Activated CD4-positive, alpha-beta T cell treated with anti-CD3 and anti-CD28 coated beads for 36 hours (primary cell): ENCODE measurements around the gene GNAL. TPM values are rescaled to one million over a fixed set of nuclear protein-coding genes. Genes with fewer than 3 reads are reported as not detected.

Experiments
- ATAC-seq: fragments of 200-7000 bp; cut with Tn5 transposase; one replicate; pipeline ENCODE4 v1.10.0; 2021; ENCODE audit warnings: mild to moderate bottlenecking, moderate library complexity
- CTCF ChIA-PET: fragments of 350-600 bp; sonication (Branson Sonifier 250); formaldehyde crosslinking; loops from one replicate; lab custom pipeline; 2021; ENCODE audit warnings: antibody characterized with exemption; lab: Charles Lee
- POLR2A ChIA-PET: fragments of 350-600 bp; sonication (Branson Sonifier 250); formaldehyde crosslinking; loops from one replicate; lab custom pipeline; 2021; ENCODE audit warnings: antibody characterized with exemption, inconsistent platforms; lab: Charles Lee
- DNase-seq: peaks from one replicate; pipeline ENCODE4 v3.0.0-alpha.2; 2020
- H3K27ac Mint-ChIP-seq: one replicate; pipeline ENCODE4 v1.8.0; 2021; ENCODE audit warnings: mixed read lengths
- H3K27me3 Mint-ChIP-seq: one replicate; pipeline ENCODE4 v1.8.0; 2021; ENCODE audit warnings: mixed read lengths
- H3K36me3 Mint-ChIP-seq: one replicate; pipeline ENCODE4 v1.8.0; 2021; ENCODE audit warnings: low read depth, mixed read lengths
- H3K4me1 Mint-ChIP-seq: one replicate; pipeline ENCODE4 v1.8.0; 2021; ENCODE audit warnings: mixed read lengths
- H3K4me3 Mint-ChIP-seq: one replicate; pipeline ENCODE4 v1.8.0; 2021; ENCODE audit warnings: mild to moderate bottlenecking, moderate library complexity, mixed read lengths
- H3K9me3 Mint-ChIP-seq: one replicate; pipeline ENCODE4 v1.8.0; 2021; ENCODE audit warnings: low read depth, mixed read lengths
- intact Hi-C, 2 experiments: fragments of 100-400 bp; cut with DNase I in 1 of 2; cut with micrococcal nuclease in 1 of 2; formaldehyde crosslinking; loops; one replicate each; pipeline versions ENCODE4 v1.14.2 to v1.15.1; 2022 to 2024; cut with DNase I, micrococcal nuclease
- total RNA-seq, 2 experiments: library from RNA; stranded (reverse); gene quantifications; one replicate each; pipeline ENCODE4 v1.2.3, GENCODE V29; 2021

GNAL gene
- total RNA-seq, 2 experiments from 2014 or later: 0.07 to 0.21 TPM

DNA sequence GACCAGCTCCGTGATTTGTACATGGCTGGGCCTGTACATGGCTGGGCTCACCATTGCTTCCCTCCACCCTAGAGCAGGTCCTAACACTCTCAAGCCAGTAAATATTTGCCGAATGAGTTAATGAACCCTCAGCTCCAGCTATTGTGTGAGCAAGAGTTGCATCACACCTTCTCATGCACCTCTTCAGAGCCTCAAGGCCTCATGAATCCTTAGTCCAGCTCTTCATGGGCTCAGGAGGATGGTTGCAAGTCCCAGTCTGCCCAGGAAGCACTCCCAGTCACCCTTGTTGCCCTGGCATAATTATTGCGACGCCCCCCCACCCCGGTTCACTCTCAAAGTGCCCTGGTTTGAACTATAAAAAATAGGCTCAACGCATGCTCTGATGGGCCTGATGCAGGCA lies 30.1 kb upstream of the GNAL start:
- Mint-ChIP-seq H3K4me3 (no peak overlapping the region), H3K9me3 (no peaks in the 10 kb centered on the region), H3K36me3 (no peaks in the 10 kb centered on the region), H3K4me1 (peaks cover 3% of the 10 kb centered on the region), H3K27ac (no peak overlapping the region), H3K27me3 (peaks cover 24% of the 10 kb centered on the region)
- ChIA-PET CTCF (no interaction called here), POLR2A (interaction anchor here (0.7 kb wide), 1 partner anchor 189 kb away, joined by 3 read pairs; no protein-coding TSS in a partner anchor)
- DNase-seq (no peak), ATAC-seq (no peak)
- intact Hi-C loops: loop anchor here (5.0 to 10.0 kb wide), 4 partner anchors 68 to 578 kb away; no protein-coding TSS in a partner anchor

DNA sequence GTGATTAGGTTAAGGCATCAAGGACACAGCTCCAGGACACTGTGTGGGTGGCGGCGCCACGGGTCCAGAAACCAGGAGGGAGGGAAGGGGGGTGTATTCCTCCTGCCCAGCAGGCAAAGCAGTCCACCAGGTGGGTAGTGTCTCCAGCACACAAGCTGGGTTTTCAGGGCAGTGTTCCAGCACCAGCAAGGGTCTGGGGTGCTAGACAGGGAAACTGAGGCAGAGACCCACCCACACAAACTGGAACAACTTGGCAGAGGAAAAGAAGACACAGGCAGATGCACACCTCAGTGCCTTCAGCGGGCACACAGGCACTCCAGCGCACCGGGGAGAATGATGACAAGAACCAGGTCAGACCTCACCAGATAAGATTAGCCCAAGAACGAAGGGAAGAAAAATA lies 28.4 kb upstream of the GNAL start:
- no peak overlapping the region for H3K27ac Mint-ChIP-seq
- intact Hi-C loops: no loop called here
- H3K9me3 Mint-ChIP-seq: no peaks in the 10 kb centered on the region
- H3K4me1 Mint-ChIP-seq: no peaks in the 10 kb centered on the region
- H3K4me3 Mint-ChIP-seq: no peak overlapping the region
- ATAC-seq (no peak), DNase-seq (no peak)
- H3K27me3 Mint-ChIP-seq: peaks cover 14% of the 10 kb centered on the region
- ChIA-PET CTCF (interaction anchor here (0.6 kb wide), 1 partner anchor 13 kb away, joined by 3 read pairs; no protein-coding TSS in a partner anchor), POLR2A (no interaction called here)
- no peaks in the 10 kb centered on the region for H3K36me3 Mint-ChIP-seq

DNA sequence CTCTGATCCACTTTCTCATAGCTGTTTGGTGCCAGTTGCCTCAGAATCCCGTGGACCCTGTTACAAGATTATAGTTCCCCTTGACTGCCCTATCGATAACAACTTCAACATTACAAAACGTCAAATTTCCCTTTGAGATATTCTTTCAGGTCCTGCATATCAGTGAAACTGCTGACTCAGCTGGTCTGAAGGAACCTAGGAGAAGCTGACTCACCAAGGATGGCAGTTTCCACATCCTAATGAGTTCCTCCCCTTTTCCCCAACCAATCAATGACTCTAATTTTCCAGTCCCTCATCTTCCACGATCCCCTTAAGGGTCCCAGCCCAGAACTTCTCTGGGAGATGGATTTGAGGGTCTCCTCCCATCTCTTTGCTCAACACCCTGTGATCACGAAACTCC lies 27.6 kb upstream of the GNAL start:
- intact Hi-C loops: no loop called here
- ChIA-PET CTCF (interaction anchor here (0.6 kb wide), 1 partner anchor 12 kb away, joined by 3 read pairs; no protein-coding TSS in a partner anchor), POLR2A (no interaction called here)
- Mint-ChIP-seq H3K9me3 (no peaks in the 10 kb centered on the region), H3K27me3 (peaks cover 14% of the 10 kb centered on the region), H3K4me3 (no peak overlapping the region), H3K36me3 (no peaks in the 10 kb centered on the region), H3K4me1 (no peaks in the 10 kb centered on the region), H3K27ac (no peak overlapping the region)
- DNase-seq: no peak
- no peak for ATAC-seq

DNA sequence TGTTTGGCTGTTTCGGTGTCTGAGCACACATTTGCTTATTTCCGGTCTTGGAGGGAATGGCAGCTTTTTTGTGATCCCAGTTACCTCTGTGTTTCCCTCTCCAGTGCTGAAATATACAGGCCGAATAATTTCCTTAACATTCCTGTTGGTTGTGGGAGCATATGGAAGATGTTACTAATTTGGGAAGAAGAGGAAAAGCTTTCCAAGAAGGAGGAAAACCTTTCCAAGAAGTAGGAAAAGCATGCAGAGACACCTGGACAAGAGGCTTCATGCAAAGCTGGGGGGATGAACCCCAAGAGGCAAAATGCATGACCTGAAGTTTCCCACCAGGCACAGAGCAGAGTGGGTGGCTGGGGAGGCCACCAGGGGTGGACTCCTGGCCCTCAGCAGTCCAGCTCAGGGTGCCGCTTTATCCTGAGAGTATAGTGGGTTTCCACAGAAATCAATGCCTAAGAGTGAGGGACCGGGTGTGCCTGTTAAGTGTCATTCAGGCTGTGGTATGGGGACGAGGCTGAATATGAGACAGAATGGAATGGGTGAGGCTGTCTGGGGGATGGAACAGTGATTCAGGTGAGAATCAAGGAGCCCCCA lies 25.5 kb upstream of the GNAL start:
- ChIA-PET POLR2A (no interaction called here), CTCF (interaction anchor here (0.9 to 1.2 kb wide), 2 partner anchors 8 to 70 kb away, joined by 3 read pairs; no protein-coding TSS in a partner anchor)
- Mint-ChIP-seq H3K27me3 (peaks cover 5% of the 10 kb centered on the region), H3K4me1 (no peaks in the 10 kb centered on the region), H3K4me3 (no peak overlapping the region), H3K36me3 (no peaks in the 10 kb centered on the region), H3K9me3 (no peaks in the 10 kb centered on the region), H3K27ac (no peak overlapping the region)
- intact Hi-C loops: no loop called here
- ATAC-seq (no peak), DNase-seq (no peak)

DNA sequence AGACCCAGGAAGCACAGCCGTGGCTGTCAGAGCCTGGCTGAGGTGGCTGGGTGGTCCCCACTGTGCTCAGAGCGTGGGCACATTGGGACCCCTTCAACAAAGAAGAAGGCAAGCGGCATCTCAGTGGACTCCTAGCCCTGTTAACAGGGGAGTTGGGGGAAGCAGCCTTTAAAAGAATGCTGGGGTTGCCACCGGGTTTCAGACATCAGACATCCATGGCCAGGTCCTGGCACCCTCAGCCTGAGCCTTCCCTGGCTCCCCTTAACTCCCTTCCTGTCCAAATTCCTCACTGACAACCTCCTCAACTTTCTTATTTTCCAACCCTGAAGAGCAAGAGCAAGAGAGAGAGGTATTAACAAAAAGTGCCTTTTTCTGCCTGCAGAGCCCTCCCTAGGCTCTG lies 24.8 kb upstream of the GNAL start:
- peaks cover 2% of the 10 kb centered on the region for H3K27me3 Mint-ChIP-seq
- H3K9me3 Mint-ChIP-seq: no peaks in the 10 kb centered on the region
- no peaks in the 10 kb centered on the region for H3K4me1 Mint-ChIP-seq
- ChIA-PET POLR2A (no interaction called here), CTCF (interaction anchor here (0.9 to 1.2 kb wide), 2 partner anchors 9 to 69 kb away, joined by 3 read pairs; no protein-coding TSS in a partner anchor)
- ATAC-seq: no peak
- H3K36me3 Mint-ChIP-seq: no peaks in the 10 kb centered on the region
- H3K4me3 Mint-ChIP-seq: no peak overlapping the region
- intact Hi-C loops: no loop called here
- no peak for DNase-seq
- H3K27ac Mint-ChIP-seq: no peak overlapping the region

DNA sequence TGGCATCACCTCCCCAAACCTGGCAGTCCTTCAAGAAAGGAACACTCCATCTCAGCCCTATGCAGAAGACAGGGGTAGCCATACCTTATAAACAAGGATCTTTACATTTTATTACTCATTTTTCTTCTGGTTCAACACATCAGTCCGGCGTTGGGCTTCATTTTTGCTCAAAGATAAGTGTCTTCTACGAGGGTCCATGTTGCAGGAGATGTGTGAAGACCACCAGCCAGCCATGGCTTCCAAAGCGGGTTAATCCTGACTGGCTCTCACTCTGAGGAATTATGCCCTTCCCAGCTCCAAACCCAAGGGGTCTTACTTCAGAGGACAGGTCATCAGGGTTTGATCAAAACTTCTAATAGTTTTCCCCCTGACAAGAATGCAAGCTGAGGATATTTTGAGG lies 23.9 kb upstream of the GNAL start:
- no peaks in the 10 kb centered on the region for H3K36me3 Mint-ChIP-seq
- ChIA-PET POLR2A (no interaction called here), CTCF (interaction anchor here (0.7 kb wide), 1 partner anchor 146 kb away, joined by 3 read pairs; no protein-coding TSS in a partner anchor)
- H3K27ac Mint-ChIP-seq: no peak overlapping the region
- intact Hi-C loops: no loop called here
- no peaks in the 10 kb centered on the region for H3K4me1 Mint-ChIP-seq
- ATAC-seq (no peak), DNase-seq (no peak)
- no peaks in the 10 kb centered on the region for H3K9me3 Mint-ChIP-seq
- H3K27me3 Mint-ChIP-seq: peaks cover 2% of the 10 kb centered on the region
- H3K4me3 Mint-ChIP-seq: no peak overlapping the region

DNA sequence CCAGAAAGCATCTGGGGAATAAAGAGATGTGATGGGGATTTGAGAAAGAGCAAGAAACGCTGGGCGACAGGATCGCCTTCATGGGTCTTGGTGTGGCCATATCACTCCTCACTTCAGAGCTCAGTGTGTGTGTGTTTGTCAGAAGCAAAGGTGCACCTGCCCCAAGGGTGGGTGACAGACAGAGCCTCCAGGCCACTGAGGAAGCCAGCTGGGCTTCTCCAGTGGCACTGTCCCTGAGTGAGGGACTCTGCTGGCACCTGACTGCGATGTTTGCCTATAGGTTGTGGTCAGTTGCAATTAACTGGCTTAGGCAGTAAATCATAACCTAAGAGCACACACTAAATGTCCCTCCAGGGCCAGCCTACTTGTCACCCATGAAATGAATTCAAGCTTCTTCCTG lies 23.5 kb upstream of the GNAL start:
- peaks cover 2% of the 10 kb centered on the region for H3K27me3 Mint-ChIP-seq
- DNase-seq (no peak), ATAC-seq (no peak)
- intact Hi-C loops: no loop called here
- H3K4me1 Mint-ChIP-seq: no peaks in the 10 kb centered on the region
- no peak overlapping the region for H3K4me3 Mint-ChIP-seq
- no peaks in the 10 kb centered on the region for H3K9me3 Mint-ChIP-seq
- CTCF ChIA-PET: interaction anchor here (0.7 to 2.5 kb wide), 2 partner anchors 9 to 145 kb away, joined by 3 to 9 read pairs; no protein-coding TSS in a partner anchor
- no peaks in the 10 kb centered on the region for H3K36me3 Mint-ChIP-seq
- POLR2A ChIA-PET: no interaction called here
- H3K27ac Mint-ChIP-seq: no peak overlapping the region

DNA sequence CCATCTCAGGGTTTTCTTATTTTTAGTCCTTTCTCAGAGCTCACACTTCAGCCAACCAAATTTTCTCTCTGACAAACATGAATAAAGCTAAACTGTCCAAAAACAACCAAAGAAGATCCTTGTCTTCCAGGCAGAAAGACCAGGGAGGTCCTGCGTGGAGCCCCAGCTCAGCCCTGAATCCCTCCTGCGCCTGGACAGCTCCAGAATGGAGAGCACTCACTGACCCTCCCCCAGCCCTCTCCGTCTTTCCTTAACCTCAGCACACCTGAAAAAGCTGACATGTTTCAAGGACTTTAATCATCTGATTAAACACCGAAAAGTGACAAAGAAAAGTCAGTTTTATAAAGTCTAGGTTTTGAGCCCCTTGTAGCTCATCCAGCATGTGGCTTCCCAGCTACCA lies 22.9 kb upstream of the GNAL start:
- Mint-ChIP-seq H3K36me3 (no peaks in the 10 kb centered on the region), H3K27ac (no peak overlapping the region), H3K4me3 (no peak overlapping the region), H3K4me1 (no peaks in the 10 kb centered on the region), H3K27me3 (peaks cover 2% of the 10 kb centered on the region), H3K9me3 (no peaks in the 10 kb centered on the region)
- intact Hi-C loops: no loop called here
- DNase-seq (no peak), ATAC-seq (no peak)
- POLR2A ChIA-PET: no interaction called here
- CTCF ChIA-PET: interaction anchor here (2.5 kb wide), 1 partner anchor 9 kb away, joined by 9 read pairs; no protein-coding TSS in a partner anchor

DNA sequence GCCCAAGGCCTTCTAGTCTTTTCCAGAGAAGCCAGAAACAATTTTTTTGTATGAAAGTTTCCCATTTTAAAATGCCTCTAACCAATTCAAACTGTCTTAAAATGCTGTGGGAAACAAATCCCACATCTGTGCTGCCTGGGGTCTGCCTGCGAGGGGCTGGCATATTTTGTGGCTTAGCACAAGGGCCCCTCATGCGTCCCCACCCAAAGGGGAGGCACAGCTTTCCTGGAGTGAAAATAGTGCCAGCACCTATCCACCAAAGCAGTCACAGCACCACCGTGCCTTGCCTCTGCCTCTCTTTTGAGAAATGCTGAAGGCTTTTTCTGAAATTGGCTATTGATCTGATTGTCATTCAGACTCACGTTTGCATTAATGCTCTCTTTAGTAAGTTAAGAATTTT lies 22.2 kb upstream of the GNAL start:
- ATAC-seq (no peak), DNase-seq (no peak)
- H3K27ac Mint-ChIP-seq: no peak overlapping the region
- ChIA-PET CTCF (interaction anchor here (2.5 kb wide), 1 partner anchor 10 kb away, joined by 9 read pairs; no protein-coding TSS in a partner anchor), POLR2A (no interaction called here)
- H3K4me1 Mint-ChIP-seq: no peaks in the 10 kb centered on the region
- no peaks in the 10 kb centered on the region for H3K9me3 Mint-ChIP-seq
- H3K27me3 Mint-ChIP-seq: peaks cover 2% of the 10 kb centered on the region
- no peak overlapping the region for H3K4me3 Mint-ChIP-seq
- no peaks in the 10 kb centered on the region for H3K36me3 Mint-ChIP-seq
- intact Hi-C loops: no loop called here

DNA sequence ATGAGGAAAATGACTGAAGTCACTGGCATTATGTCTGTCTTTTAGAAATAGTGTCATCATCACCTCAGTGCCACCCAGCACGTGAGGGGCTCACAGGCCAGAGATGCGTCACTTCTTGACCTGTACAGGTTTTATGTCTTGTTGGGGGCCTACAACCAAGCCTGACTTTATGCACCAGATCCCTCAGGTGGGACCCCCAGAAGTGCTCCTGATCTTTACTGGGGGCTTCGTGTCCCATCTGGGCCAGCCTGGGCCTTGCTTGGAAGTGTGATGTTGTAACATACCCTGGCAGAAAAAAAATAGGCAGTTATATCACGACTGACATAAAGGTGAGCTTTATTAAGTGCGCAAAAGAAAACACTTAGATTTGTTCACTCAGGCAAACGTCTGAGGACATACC lies 21.5 kb upstream of the GNAL start:
- POLR2A ChIA-PET: no interaction called here
- Mint-ChIP-seq H3K4me1 (no peaks in the 10 kb centered on the region), H3K4me3 (no peak overlapping the region), H3K27ac (no peak overlapping the region), H3K27me3 (peaks cover 2% of the 10 kb centered on the region), H3K36me3 (no peaks in the 10 kb centered on the region), H3K9me3 (no peaks in the 10 kb centered on the region)
- CTCF ChIA-PET: interaction anchor here (0.6 to 2.5 kb wide), 4 partner anchors 10 to 263 kb away, joined by 3 to 9 read pairs (median 3); no protein-coding TSS in a partner anchor
- DNase-seq: no peak
- no peak for ATAC-seq
- intact Hi-C loops: no loop called here

DNA sequence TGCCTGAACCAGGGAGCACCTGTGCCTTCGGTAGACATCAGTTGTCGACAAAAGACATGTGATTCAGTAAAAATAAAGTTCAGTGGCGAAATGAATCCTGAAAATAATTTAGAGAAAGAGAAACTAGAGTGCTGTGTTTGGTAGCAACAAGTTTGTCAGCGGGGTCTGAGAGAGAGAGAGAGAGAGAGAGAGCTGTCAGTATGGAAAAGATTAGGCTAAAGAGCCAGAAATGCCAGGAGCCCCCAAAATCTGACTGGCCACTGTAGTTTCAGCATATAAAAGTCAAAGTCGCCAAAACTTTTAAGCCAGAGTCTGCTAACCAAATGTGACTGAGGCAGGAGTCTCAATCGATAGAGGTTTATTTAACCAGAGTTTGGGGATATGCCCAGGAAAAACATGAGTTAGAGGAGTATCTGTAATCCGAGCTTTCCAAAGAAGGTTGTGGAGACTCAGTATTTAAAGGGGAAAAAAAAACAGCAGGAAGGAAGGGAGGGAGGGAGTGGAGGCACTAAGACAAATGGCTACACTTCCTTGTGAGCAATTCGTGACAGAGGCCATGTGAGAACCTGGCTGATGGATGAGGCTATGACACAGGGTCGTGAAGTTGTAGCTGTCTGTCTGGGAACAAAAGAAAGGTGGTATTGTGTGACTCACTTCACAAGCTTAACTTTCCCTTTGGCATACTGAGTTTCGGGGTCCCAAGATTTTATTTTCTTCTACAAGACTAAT lies 20.5 kb upstream of the GNAL start:
- H3K9me3 Mint-ChIP-seq: no peaks in the 10 kb centered on the region
- H3K27me3 Mint-ChIP-seq: peaks cover 2% of the 10 kb centered on the region
- DNase-seq: no peak
- ChIA-PET CTCF (interaction anchor here (0.8 kb wide), 1 partner anchor 15 kb away, joined by 3 read pairs; no protein-coding TSS in a partner anchor), POLR2A (no interaction called here)
- H3K36me3 Mint-ChIP-seq: no peaks in the 10 kb centered on the region
- no peaks in the 10 kb centered on the region for H3K4me1 Mint-ChIP-seq
- H3K4me3 Mint-ChIP-seq: no peak overlapping the region
- intact Hi-C loops: no loop called here
- ATAC-seq: no peak
- H3K27ac Mint-ChIP-seq: no peak overlapping the region
